HepG2 (cell line): ENCODE data around the gene KCNQ1OT1. TPM values are rescaled to one million over a fixed set of nuclear protein-coding genes. Genes with fewer than 3 reads are reported as not detected.

ENCODE experiments used
- ATAC-seq: fragments of 200-7000 bp; cut with Tn5 transposase; 3 replicates; pipeline ENCODE4 v1.9.1; 2020; ENCODE audit warnings: mild to moderate bottlenecking, moderate library complexity
- BruUV-seq: library from RNA; stranded (reverse); fragments of 400-500 nt; replicated peaks from 2 replicates; lab custom pipeline; 2021; lab: Mats Ljungman, UMichigan
- CTCF ChIA-PET: fragments of 300-600 bp; formaldehyde crosslinking; extraction: SDS; loops from one replicate; lab custom pipeline; 2021; ENCODE audit warnings: low total read pairs, inconsistent platforms, low intra/inter-chr PET ratio; lab: Yijun Ruan, JAX
- POLR2A ChIA-PET: fragments of 350-600 bp; sonication (Branson Sonifier 250); formaldehyde crosslinking; loops from one replicate; lab custom pipeline; 2020; ENCODE audit warnings: antibody characterized with exemption, inconsistent platforms; lab: Yijun Ruan, JAX
- DNase-seq: peaks from one replicate; pipeline ENCODE4 v3.0.0-alpha.2; 2015; ENCODE audit warnings: low spot score
- FAIRE-seq: peaks from 3 replicates; lab custom pipeline; 2011; peaks lifted over from hg19 to GRCh38; lab: Jason Lieb, UNC
- H2AFZ ChIP-seq: one replicate; pipeline ENCODE4 v1.6.1; 2011; ENCODE audit warnings: low read length, inconsistent platforms
- H3K27ac ChIP-seq: fragments of 300-600 bp; 3 replicates; pipeline ENCODE4 v1.8.0; 2011; ENCODE audit warnings: mixed run types, mild to moderate bottlenecking, mixed read lengths, low read length, inconsistent platforms; ENCODE audit not compliant: insufficient read depth; ENCODE audit errors: extremely low read length
- H3K27me3 ChIP-seq, 2 experiments: fragments of 200-600 bp in 1 of 2; 2 replicates in 1 of 2; 3 replicates in 1 of 2; pipeline versions ENCODE4 v1.6.0 to v1.8.0; 2011; ENCODE audit warnings: low read length in 2 of 2, mild to moderate bottlenecking in 2 of 2, moderate library complexity in 2 of 2, inconsistent platforms in 1 of 2; ENCODE audit not compliant: insufficient read depth in 2 of 2, control insufficient read depth in 1 of 2
- H3K36me3 ChIP-seq, 2 experiments: fragments of 200-600 bp in 1 of 2; replicated peaks in 1 of 2; 2 replicates in 1 of 2; 3 replicates in 1 of 2; pipeline versions ENCODE4 v1.5.1 to v1.8.0; 2011; ENCODE audit warnings: low read length in 2 of 2, inconsistent platforms in 1 of 2; ENCODE audit not compliant: insufficient read depth in 2 of 2, control insufficient read depth in 1 of 2
- H3K4me1 ChIP-seq: 2 replicates; pipeline ENCODE4 v1.5.1; 2012; ENCODE audit warnings: low read length, inconsistent platforms; ENCODE audit not compliant: insufficient read depth
- H3K4me2 ChIP-seq: 2 replicates; pipeline ENCODE4 v1.6.0; 2011; ENCODE audit warnings: low read depth, low read length, inconsistent platforms
- H3K4me3 ChIP-seq, 3 experiments: fragments of 200-600 bp in 1 of 3; sonication (generic), shearing (Covaris generic) in 1 of 3; replicated peaks in 1 of 3; 2 replicates each; pipeline ENCODE4 v1.5.1; 2011 to 2016; ENCODE audit warnings: low read length in 3 of 3, inconsistent platforms in 2 of 3, low read depth in 2 of 3, mild to moderate bottlenecking in 2 of 3, control low read depth in 1 of 3, mixed read lengths in 1 of 3; ENCODE audit not compliant: insufficient read depth in 1 of 3
- H3K79me2 ChIP-seq: one replicate; pipeline ENCODE4 v1.6.1; 2011; ENCODE audit warnings: low read length, inconsistent platforms; ENCODE audit not compliant: insufficient read depth
- H3K9ac ChIP-seq: 2 replicates; pipeline ENCODE4 v1.6.0; 2011; ENCODE audit warnings: mild to moderate bottlenecking, low read depth, low read length, inconsistent platforms; ENCODE audit not compliant: insufficient read depth
- H3K9me3 ChIP-seq: 2 replicates; pipeline ENCODE4 v1.5.1; 2012; ENCODE audit warnings: mild to moderate bottlenecking, low read length
- H4K20me1 ChIP-seq: 2 replicates; pipeline ENCODE4 v1.6.0; 2011; ENCODE audit warnings: inconsistent platforms, mild to moderate bottlenecking, low read length, moderate library complexity; ENCODE audit not compliant: insufficient read depth
- AFF4 ChIP-seq: sonication (generic); formaldehyde crosslinking; IDR thresholded peaks from 2 replicates; pipeline ENCODE4 v1.4.0; 2020; ENCODE audit warnings: missing genetic modification reagents
- CREB1 ChIP-seq, 2 experiments: fragments of 450-650 bp in 1 of 2; IDR thresholded peaks; 2 replicates each; pipeline ENCODE4 v1.6.1; 2016 to 2017; ENCODE audit warnings: control low read depth in 1 of 2, mild to moderate bottlenecking in 1 of 2, missing compliant biosample characterization in 1 of 2, missing genetic modification characterization in 1 of 2
- NFIB ChIP-seq: sonication (generic); formaldehyde crosslinking; IDR thresholded peaks from 2 replicates; pipeline ENCODE4 v1.9.0; 2021; ENCODE audit warnings: missing genetic modification reagents, mild to moderate bottlenecking, borderline replicate concordance
- ZNF20 ChIP-seq: sonication (generic); formaldehyde crosslinking; IDR thresholded peaks from 2 replicates; pipeline ENCODE4 v1.4.0; 2020; ENCODE audit warnings: mild to moderate bottlenecking, moderate library complexity, missing genetic modification reagents
- WGBS: methylation state at CpG from one replicate; pipeline ENCODE4 v1.1.6; 2017; ENCODE audit warnings: low lambda C conversion rate; 5-methylcytosine and 5-hydroxymethylcytosine counted together
- in situ Hi-C: cut with HindIII; loops from 2 replicates; pipeline ENCODE4 v1.10.0; 2017; ENCODE audit warnings: low pct_unique_long_range_greater_than_20kb; ENCODE audit not compliant: extremely low pct_ligation_motif_present
- intact Hi-C: fragments of 100-400 bp; cut with micrococcal nuclease; formaldehyde crosslinking; loops from one replicate; pipeline ENCODE4 v1.10.0; 2022; ENCODE audit not compliant: unreplicated experiment
- polyA plus RNA-seq, 8 experiments: library from polyadenylated mRNA; depleted of rRNA in 3 of 8; stranded (reverse) in 7 of 8; unstranded in 1 of 8; fragments of >200 nt; fragmentation: Illumina TruSeq in 4 of 8; extraction: Trizol in 4 of 8; gene quantifications; 2 replicates each; pipeline versions ENCODE4 v1.2.1 to v1.2.3, GENCODE V29; 2011 to 2016; ENCODE audit warnings: low read depth in 4 of 8, missing spikeins in 1 of 8, mixed read lengths in 1 of 8; ENCODE audit not compliant: insufficient read depth in 1 of 8
- total RNA-seq, 5 experiments: library from RNA; depleted of rRNA; stranded (reverse); fragments of >200 nt; fragmentation: Illumina TruSeq; extraction: Trizol; gene quantifications; 2 replicates each; pipeline ENCODE4 v1.2.3, GENCODE V29; 2016; ENCODE audit warnings: low read depth in 1 of 5

KCNQ1OT1 gene
- total and polyA plus RNA-seq, 2 of the 13 experiments (the other 11 are each of a cell fraction or from before 2014, with no cell fraction given), result 1.3 to 18.9 TPM

DNA sequence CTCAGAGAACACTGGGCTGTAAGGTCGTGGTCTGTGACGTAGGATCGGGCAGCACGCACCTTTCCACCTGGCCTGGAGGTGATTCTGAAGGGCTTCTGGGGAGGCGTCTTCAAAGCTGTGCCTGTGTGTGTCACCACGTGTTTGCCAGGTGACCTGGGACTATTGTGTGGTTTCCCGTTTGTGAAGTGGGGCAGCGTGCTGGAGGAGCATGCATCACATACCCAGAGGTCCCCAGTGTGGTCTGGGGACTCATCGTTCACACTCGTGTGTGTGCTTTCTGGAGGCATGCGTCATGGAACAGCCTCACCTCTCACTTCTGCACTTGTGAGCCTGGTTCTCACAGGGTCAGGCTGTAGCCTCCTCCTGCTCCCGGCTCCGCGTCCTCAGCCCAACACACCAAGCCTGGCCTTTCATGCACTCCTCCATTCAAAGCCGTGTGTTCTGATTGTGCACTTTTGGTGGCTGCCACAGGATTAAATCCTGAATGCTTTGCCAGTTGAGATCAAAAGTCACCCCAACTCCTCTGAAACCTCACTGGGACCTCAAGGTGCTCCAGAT, 106.3 kb downstream of the KCNQ1OT1 start:
- peaks cover 6% of the 10 kb centered on the region; the same call in 1 of the 2 replicates for H4K20me1 ChIP-seq
- no peaks in the 10 kb centered on the region for H3K4me1 ChIP-seq
- peaks cover 6% of the 10 kb centered on the region; the same call in 1 of the 2 replicates for H3K9me3 ChIP-seq
- ATAC-seq, result no peak
- no peak overlapping the region for H3K9ac ChIP-seq
- BruUV-seq, result no TSS peak
- WGBS, result 33% methylated on average over 7 of the region's 15 CpGs
- no peak for FAIRE-seq
- DNase-seq, result no peak
- no peak overlapping the region for H3K27ac ChIP-seq
- intact Hi-C loops, result no loop called here
- POLR2A ChIA-PET, result no interaction called here
- H3K4me3 ChIP-seq, result no peak overlapping the region
- H3K36me3 ChIP-seq, result no peaks in the 10 kb centered on the region
- no peaks in the 10 kb centered on the region for H3K79me2 ChIP-seq
- no peak for TF ChIP-seq ZNF20 (CRISPR knock-in tag)
- no peak for TF ChIP-seq AFF4 (CRISPR knock-in tag)
- peak; percentile 25; the same call in 1 of the 2 replicates for TF ChIP-seq CREB1 (IDR thresholded peaks at IDR 0.05)
- TF ChIP-seq CREB1 (CRISPR knock-in tag; IDR thresholded peaks at IDR 0.05), result no peak
- TF ChIP-seq NFIB (CRISPR knock-in tag), result no peak
- TF ChIP-seq, all 625 proteins: peak for 1
- CTCF ChIA-PET, result no interaction called here
- Histone ChIP-seq H3K27me3 (peaks cover 13 to 61% of the 10 kb centered on the region in 2 experiments; a peak in 4 of 5 replicates), H2AFZ (no peak overlapping the region), H3K4me2 (no peak overlapping the region)
- in situ Hi-C loops, result no loop called here
